GM10266 (cell line): ENCODE data around the gene AKR1C8.
"Not testable (repeated sequence)": the region's sequence is repeated elsewhere in the genome, so short reads cannot be mapped to it uniquely, and the experiment has no call there.

Source experiments
- DNase-seq: peaks from one replicate; pipeline ENCODE4 v3.0.0; 2012; ENCODE audit errors: extremely low spot score
- TF ChIP-seq, protein P1 (sequence below): IDR thresholded peaks from 2 replicates; pipeline ENCODE4 v1.5.1; 2012; ENCODE audit warnings: mild to moderate bottlenecking, low read depth; ENCODE audit not compliant: control insufficient read depth, insufficient read depth; ENCODE audit errors: missing control alignments

The AKR1C8 gene

DNA sequence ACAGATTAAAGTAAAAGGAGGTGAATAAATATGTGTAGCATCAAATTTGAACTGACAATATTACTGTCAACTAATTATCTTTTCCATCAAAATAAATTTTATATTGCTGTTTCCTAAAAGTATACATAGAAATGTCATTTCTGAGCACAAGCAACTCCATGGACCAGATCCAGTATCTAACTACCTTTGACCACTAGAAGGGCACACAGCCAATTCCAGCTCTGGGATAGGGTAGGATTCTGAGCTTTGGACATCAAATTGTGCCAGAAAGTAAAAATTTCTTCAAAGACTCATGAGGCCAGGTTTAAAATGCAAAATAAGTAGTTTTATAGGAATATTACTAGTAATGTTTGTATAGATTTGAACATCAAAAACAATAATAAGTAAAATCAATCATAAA is 61.1 kb downstream of the AKR1C8 start:
- TF ChIP-seq, protein P1, sequence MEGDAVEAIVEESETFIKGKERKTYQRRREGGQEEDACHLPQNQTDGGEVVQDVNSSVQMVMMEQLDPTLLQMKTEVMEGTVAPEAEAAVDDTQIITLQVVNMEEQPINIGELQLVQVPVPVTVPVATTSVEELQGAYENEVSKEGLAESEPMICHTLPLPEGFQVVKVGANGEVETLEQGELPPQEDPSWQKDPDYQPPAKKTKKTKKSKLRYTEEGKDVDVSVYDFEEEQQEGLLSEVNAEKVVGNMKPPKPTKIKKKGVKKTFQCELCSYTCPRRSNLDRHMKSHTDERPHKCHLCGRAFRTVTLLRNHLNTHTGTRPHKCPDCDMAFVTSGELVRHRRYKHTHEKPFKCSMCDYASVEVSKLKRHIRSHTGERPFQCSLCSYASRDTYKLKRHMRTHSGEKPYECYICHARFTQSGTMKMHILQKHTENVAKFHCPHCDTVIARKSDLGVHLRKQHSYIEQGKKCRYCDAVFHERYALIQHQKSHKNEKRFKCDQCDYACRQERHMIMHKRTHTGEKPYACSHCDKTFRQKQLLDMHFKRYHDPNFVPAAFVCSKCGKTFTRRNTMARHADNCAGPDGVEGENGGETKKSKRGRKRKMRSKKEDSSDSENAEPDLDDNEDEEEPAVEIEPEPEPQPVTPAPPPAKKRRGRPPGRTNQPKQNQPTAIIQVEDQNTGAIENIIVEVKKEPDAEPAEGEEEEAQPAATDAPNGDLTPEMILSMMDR = no peak
- DNase-seq = no peak

DNA sequence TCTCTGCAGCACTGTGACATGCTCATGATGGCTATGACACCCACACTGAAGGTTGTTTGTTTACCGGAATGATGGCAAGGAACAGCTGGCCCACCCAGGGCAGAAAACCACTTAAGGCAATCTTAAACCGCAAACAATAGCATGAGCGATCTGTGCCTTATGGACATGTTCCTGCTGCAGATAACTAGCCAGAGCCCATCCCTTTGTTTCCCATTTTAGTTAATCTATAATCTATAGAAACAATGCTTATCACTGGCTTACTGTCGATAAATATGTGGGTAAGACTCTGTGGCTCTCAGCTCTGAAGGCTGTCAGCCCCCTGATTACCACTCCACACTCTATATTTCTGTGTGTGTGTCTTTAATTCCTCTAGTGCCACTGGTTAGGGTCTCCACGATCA is 65.0 kb downstream of the AKR1C8 start:
- DNase-seq = not testable (repeated sequence)

DNA sequence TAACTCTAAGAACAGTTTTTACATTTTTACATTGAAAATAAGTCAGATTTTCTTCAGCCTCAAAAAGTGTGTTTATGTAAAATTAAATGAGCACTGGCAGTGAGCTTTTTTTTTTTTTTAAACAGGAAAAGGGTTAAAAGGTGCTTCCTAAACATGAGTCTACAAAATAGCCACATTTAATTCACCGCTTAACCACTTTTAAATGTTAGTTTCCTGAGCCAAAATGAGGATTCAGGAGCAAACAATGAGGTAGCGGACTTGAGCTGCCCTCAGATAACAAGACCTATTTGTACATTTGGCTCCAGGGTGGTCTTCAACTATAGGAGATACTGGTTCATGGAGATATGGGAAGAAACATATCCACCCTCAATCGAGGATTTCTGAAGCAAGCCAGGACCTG is 67.9 kb downstream of the AKR1C8 start:
- DNase-seq = no peak
- TF ChIP-seq, protein P1 = no peak

DNA sequence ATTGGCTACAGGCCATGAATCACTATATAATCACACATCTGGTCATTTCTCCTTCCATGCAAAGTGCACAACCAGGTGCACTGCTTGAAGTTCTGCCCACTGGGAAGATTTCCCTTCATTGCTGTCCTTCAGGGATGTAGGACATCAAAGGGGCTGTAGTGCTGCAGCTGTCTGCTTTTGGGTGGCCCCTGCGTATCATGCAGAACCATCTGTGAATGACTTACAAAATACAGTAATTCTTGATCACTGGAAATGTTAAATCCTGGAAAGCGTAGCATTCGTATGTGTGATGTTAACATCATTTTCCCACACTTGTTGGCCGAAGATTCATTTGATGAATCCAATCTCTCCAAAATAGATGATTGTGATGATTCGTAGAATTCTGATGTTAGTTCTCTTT is 68.3 kb downstream of the AKR1C8 start:
- DNase-seq = no peak
- TF ChIP-seq, protein P1 = no peak

DNA sequence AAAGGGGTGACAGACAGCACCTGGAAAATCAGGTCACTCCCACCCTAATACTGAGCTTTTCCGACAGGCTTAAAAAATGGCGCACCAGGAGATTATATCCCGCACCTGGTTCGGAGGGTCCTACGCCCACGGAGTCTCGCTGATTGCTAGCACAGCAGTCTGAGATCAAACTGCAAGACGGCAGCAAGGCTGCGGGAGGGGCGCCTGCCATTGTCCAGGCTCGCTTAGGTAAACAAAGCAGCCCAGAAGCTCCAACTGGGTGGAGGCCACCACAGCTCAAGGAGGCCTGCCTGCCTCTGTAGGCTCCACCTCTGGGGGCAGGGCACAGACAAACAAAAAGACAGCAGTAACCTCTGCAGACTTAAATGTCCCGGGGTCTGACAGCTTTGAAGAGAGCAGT is 75.1 kb downstream of the AKR1C8 start:
- not testable (repeated sequence) for DNase-seq

DNA sequence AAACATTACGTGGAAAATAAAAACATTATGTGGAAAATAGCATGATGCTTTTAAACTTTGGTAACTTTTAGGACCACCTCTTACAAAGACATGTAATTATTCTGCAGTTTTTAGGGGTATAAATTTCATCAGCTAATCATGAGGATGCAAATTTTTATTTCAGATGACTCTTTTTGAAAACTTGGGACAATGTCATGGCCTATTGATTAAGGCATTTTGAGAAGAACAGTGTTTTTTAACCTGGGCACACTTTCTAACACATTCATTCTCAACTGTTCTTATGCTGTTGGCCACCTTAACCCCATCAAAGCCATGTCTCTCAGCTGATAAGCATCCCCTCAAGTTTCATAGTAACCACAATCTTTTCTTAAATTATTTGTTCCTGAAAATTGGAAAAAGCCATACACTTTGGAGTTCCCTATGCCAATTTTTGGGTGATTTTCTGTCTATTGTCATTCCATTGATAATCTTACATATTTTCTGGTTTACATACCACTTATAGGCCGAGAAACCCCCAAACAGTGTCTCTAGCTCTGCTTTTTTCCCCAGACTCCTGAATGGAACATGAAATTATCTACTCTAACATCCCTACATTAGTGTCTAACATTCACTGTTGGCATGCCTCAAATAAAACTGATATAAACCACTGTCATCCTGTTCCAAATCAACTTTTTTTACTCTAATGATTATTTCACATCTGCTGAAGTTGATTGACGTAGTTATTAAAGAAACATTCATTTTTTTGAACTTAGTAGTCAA is 76.1 kb downstream of the AKR1C8 start:
- TF ChIP-seq, protein P1 = no peak

DNA sequence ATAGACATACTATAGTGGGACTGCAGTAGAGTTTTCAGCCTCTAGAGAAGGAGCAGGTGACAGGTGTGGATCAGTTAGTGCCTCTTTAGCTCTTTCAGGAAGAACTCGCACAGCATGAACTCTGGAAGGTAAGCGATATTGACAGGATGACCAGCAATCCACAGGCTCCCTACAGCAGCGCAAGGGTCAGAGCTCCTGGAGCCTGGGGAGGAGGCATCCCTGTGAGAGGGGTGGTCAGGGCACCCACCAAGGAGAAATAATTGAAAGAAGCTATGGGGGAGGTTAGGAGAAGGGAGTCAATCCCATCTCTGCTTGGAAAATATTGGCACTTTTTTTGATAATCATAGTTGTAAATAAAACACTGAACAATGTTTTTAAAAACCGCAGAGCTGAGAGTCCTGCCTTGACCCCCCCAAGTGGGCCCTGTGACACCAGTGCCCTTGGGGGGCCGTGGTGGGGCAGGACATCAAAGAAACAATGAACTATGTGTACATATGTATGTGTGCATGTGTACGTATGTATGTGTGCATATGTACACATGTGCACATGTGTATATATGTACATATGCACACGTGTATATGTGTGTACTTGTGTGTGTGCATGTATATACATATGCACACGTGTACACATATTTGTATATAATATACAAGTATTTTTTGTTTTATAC is 77.0 kb downstream of the AKR1C8 start:
- no peak for DNase-seq
- TF ChIP-seq, protein P1 = no peak

More for the DNA sequence above, 76.1 kb downstream of the AKR1C8 start:
- DNase-seq = no peak

DNA sequence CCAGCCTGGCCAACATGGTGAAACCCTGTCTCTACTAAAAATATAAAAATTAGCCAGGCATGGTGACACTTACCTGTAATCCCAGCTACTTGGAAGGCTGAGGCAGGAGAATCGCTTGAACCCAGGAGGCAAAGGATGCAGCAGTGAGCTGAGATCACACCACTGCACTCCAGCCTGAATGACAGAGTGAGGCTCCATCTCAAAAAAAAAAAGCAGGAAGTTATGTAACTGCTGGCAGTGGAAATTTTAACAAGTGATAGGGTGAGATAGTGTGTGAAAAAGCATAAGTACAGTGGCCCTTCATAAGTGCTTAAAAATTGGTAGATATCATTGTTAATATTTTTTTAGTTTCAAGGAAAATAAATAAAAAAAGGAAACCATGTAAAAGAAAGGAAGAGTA is 78.4 kb downstream of the AKR1C8 start:
- TF ChIP-seq, protein P1 = no peak
- DNase-seq = no peak
